ENCODE data around the gene JAZF1.

The JAZF1 gene

GRCh38 chr7:28001896-28002295 is 178.7 kb downstream of the JAZF1 start:
- no peak for DNase-seq

GRCh38 chr7:27999829-28000228 is 180.8 kb downstream of the JAZF1 start:
- no peak for DNase-seq

DNA sequence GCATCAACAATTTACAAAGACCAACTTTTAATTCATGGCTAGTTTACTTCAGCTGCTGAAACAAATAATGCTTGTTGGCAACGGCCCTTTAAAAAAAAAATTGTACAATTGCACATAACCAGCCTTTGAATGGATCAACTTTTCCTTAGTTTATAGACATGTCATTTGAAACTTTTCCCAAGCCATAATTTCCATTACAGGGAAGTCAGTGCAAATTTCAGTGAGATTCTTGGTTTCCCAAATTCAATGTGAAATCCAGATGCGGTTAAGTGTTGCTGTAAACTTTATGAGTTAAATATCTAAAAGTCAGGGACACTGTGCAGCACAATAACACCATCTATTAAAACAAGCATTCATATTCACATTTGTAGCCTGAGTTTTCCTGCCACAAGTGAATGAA is 182.2 kb downstream of the JAZF1 start:
- DNase-seq: no peak

- DNase-seq: no peak
Measured at GRCh38 chr7:27997188-27997707, 183.3 kb downstream of the JAZF1 start.

DNA sequence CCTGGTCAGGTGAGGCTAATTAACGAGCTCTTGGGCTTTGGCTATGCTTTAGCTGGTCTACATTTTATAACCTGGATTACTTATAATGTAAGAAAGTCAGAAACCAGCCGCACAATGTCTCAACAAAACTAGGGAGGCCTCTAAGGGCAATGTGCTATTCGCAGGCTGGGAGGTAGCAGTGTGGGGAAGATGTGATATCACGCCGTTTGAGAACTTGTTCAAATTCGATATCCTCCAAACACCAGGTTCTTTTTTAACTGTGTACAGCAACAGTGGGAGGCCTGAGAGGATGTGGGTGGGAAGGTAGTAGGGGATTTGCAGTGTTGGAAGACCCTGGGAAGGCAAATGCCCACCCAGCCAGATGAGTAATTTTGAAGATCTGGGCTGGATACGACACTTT is 184.5 kb downstream of the JAZF1 start:
- no peak for DNase-seq

- DNase-seq: no peak
Measured at GRCh38 chr7:27995228-27995627, 185.4 kb downstream of the JAZF1 start.

DNA sequence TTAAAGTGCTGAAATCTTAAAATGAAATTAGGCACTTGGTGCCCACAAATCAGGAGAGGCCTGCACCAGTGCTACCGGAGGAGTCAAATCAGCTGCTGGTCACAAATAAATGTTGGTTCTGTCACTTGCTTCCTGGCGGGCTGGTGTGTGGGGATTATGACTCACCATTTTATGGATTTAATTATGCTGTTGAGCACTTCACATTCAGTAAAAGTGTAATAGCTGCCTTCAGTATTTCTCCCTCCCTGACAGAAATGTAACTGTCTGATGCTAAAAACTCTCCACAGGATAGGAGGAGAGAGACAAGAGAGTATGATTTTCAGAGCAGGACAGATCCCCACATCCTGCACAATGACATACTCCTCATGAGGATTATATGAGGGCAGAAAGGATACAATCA is 186.0 kb downstream of the JAZF1 start:
- no peak for DNase-seq

DNA sequence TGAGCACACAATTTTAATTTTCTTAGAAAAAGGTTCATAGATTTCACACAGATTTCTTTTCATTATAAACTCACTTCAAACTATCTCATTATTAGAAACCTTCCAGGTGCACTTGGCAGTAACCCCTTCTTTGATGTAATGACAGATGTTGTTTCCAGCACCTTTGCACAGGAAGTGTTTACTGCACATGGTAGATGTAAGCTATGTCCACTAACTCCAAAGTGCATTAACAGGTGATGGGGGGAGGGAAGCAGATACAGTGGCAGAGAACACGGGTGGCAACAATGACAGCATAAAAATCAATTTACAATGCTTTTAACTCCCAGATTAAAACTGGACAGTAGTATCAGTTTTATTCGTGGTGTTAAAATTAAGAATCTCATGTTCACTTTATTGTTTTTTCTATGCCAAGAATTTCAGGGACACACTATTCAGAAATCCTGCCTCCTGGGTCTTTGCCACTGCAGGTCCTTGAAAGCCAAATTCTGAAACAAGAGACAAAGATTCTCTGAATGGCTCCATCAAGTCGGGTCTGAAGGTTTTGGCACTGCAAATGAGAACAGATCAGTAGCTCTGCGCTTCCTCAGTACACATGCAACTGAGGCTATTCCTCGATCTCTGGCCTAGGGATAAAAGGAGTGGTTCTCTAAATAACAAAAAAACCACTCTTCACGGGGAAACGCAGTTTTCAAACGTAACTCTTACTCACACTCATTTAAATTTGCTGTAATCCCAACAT is 187.7 kb downstream of the JAZF1 start:
- DNase-seq: no peak

GRCh38 chr7:27992097-27992496 is 188.5 kb downstream of the JAZF1 start:
- no peak for DNase-seq

GRCh38 chr7:27991006-27991528 is 189.5 kb downstream of the JAZF1 start:
- no peak for DNase-seq

- DNase-seq: no peak
Measured at GRCh38 chr7:27976531-27976930, 204.1 kb downstream of the JAZF1 start.

DNA sequence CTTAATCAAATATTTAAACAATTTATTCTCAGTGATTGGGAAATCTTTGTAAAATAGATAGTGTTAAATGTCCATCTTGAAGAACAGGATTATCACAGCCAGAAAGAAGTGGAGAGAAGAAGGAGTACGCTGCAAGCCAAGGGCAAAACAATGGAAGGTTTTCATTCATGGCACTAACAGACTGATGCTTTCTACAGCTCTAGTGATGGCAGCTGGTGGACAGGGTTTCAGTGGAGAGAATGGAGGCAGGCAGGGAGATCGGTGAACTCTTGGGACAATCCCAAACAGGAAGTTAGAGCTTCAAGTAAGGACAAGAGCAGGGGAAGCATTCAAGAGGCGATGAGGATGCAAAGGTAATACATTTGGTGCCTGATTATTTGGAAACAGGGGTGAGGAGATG is 207.0 kb downstream of the JAZF1 start:
- DNase-seq: no peak

DNA sequence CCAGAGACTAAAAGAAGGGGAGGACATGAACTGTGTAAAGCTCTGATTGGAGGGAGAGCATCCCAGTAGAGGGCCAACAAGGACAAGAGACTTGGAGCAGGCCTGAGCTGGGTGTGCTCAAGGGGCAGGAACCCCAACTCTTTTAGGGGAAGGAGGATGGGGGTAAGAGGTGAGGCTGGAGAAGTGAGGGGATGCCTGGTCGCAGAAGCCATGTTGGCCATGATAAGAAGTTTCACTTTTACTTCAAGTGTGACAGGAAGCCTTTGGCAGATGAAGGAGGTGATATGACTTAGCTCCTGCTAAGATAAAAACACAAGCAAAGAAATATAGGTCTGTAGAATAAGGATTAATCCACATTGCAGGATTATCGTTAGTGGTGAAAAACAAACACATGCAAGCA is 208.3 kb downstream of the JAZF1 start:
- peak; percentile 24 for DNase-seq

GRCh38 chr7:27971171-27971812 is 209.3 kb downstream of the JAZF1 start:
- DNase-seq: no peak

DNA sequence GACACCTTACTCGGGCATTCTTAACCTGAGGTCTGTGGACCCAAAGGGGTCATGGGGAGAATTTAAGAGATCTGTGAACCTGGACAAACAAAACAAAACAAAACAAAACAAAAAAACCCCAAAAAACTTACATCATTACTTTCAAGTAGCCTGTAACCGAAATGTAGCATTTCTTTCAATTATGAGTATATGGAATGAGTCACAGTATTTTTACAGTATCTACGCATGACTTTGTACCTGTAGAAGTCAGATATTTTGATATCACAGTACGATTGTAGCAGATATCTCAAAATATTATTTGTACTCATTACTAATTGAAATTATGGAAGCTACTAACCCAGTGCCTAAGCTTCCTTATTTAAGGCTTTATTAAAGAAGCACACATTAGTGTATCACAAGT is 210.2 kb downstream of the JAZF1 start:
- no peak for DNase-seq

- DNase-seq: no peak
Measured at GRCh38 chr7:27969346-27969745, 211.2 kb downstream of the JAZF1 start.

DNA sequence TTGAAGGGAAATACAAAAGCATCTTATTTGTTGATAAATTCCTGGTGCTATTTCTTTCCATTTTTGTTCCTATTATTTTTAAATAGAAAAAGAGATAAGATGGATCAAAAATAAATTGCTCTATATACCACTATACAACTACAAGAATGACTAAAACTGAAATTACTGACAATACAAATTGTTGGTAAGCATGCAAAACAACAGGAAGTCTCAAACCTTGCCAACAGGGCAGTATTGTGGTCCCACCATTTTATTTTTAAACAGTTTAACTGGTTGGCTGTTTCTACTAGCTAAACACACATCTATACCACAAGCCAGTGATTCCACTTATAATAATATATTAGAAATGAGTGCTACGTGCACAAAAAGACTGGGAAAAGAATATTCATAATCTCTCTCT is 213.0 kb downstream of the JAZF1 start:
- DNase-seq: no peak

DNA sequence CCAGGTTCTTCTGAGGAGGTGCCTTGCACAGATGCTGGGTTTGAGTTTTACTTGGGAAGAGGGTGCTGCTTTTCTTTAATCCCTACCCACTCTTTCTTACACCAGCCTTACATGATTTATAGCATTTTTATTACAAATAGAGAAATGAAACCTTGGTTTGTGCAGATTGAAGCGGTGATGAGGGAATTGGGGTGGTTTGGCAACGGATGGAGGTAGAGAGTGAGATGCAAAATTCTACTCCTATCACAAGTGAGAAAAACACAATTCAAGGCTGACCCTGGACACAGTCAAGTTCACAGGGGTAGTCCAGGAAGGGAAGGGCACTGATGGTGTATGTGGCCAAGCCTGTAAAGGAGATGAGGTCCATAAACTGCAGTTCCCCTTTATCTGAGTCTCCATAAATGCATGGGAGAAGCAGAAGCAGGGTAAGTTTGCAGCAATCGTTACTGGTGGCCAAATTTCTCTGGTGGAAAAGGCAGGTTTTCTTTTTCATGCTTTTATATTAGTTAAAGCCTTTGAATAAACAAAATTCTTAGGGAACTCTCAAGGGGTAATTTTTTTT is 214.3 kb downstream of the JAZF1 start:
- DNase-seq: no peak

- DNase-seq: no peak
Measured at GRCh38 chr7:27965650-27966049, 214.9 kb downstream of the JAZF1 start.

DNA sequence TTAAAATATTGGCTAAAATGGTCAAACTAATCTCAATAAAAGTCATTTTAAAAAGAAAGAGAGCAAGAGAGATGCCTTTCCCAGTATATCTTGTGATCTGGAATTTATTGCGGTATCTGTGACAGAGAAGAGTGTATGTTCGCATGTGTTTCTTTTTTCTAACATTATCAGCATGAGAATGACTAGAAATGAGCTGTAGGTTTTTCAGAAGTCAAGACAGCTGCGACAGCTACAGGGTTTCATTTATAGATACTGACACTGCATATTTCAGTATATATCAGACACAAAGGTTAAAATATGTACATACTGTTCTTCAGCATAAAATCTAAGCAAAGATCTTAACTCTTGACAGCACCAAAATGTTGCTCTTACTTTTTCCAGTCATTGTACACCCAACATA is 215.8 kb downstream of the JAZF1 start:
- DNase-seq: no peak

DNA sequence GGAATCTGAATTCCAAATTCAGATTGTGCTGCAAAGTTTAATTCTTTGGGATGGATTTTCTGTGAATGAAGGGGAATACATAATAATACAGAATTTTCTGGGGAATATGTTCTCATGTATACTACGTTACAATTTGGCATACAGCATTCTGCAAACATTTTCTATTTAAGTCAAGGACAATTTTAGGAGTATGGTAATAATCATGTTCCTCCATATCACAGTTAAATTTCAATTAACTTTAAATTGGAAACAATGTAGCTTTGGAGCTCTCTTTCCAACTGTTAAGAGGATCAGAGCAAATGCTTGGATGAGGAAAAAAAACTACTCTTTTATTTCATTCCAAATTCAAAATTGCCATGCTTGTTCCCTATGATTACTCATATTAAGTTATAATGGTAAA is 217.5 kb downstream of the JAZF1 start:
- no peak for DNase-seq

DNA sequence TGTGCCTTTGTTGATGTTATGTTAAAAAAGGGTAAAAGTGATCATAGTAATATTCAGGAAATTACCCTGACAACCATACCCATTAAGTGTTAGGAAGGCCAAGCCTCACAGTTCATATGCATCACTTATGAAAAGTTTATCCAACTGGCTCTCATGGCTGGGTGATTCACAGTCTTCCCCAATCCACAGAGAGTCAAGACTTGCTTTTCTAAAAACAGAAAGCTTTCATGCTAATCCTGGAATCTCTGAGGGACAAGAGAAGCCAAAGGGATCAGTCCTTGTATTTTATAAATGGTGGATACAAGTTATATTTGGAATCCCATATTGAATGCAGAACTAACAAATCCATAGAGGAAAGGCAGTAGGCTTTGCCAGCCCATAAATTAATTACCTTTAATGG is 218.3 kb downstream of the JAZF1 start:
- no peak for DNase-seq

DNA sequence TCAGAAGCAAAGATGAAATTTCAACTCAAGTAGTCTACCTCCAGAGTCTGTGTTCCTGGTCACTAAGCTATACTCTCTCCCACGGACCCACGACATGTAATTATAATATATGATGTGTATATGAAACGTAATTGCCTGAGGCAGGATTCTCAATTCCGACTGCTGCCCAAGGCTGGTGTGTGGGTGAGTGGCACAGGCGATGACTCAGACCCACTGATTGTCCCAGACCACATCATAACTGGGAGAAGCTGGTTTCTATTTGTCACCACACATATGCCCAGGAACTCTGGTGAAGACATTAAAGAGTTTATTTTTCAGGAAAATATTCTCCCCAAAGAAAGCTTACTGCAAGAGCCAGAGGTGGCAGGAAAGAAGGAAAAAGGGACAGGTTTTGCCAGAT is 219.3 kb downstream of the JAZF1 start:
- DNase-seq: no peak

DNA sequence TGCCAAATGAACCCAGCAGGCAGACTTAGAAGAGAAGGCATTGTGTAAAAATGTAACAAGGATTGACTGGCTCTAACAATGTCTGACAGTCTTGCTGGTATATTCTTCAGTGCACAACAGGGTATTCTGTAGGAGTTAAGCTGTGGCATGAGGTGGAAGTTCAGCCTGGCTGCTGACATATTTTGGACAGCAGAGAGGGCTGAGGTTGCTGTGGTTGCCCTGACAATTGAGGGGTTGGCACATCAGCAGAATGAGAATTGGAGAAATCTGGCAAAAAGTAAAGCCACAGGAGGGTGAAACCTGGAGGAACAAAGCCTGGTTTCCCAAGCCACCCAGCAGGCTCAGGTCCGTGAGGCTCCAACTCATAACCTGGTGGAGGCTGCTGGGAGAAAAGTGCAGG is 220.2 kb downstream of the JAZF1 start:
- DNase-seq: no peak

Measured in central memory CD4-positive, alpha-beta T cell (primary cell).